ENCODE data around the gene TSHZ3.
A peak's percentile ranks its signal among the peaks of the same experiment; 100 is the strongest.

The TSHZ3 gene

GRCh38 chr19:31283701-31284100 lies 65.5 kb downstream of the TSHZ3 start:
- no peak for DNase-seq (ENCODE audit: low read depth)

- DNase-seq (ENCODE audit: low read depth) = no peak
Observed at GRCh38 chr19:31282346-31282745, 66.9 kb downstream of the TSHZ3 start.

GRCh38 chr19:31280287-31281006 lies 68.8 kb downstream of the TSHZ3 start:
- no peak for DNase-seq (ENCODE audit: low read depth)

GRCh38 chr19:31279436-31279765 lies 69.8 kb downstream of the TSHZ3 start:
- no peak for DNase-seq (ENCODE audit: low read depth)

- DNase-seq (ENCODE audit: low read depth) = no peak
Observed at GRCh38 chr19:31278555-31279435, 70.4 kb downstream of the TSHZ3 start.

GRCh38 chr19:31277516-31277915 lies 71.7 kb downstream of the TSHZ3 start:
- no peak for DNase-seq (ENCODE audit: low read depth)

- no peak for DNase-seq (ENCODE audit: low read depth)
Observed at GRCh38 chr19:31276831-31277230, 72.4 kb downstream of the TSHZ3 start.

GRCh38 chr19:31275068-31275334 lies 74.2 kb downstream of the TSHZ3 start:
- DNase-seq (ENCODE audit: low read depth) = no peak

- no peak for DNase-seq (ENCODE audit: low read depth)
Observed at GRCh38 chr19:31274251-31275067, 74.8 kb downstream of the TSHZ3 start.

- no peak for DNase-seq (ENCODE audit: low read depth)
Observed at GRCh38 chr19:31272583-31273106, 76.6 kb downstream of the TSHZ3 start.

GRCh38 chr19:31271306-31271911 lies 77.8 kb downstream of the TSHZ3 start:
- DNase-seq (ENCODE audit: low read depth) = no peak

- DNase-seq (ENCODE audit: low read depth) = peak; percentile 66
Observed at GRCh38 chr19:31270897-31271296, 78.3 kb downstream of the TSHZ3 start.

GRCh38 chr19:31269425-31270127 lies 79.7 kb downstream of the TSHZ3 start:
- DNase-seq (ENCODE audit: low read depth) = no peak

- DNase-seq (ENCODE audit: low read depth) = no peak
Observed at GRCh38 chr19:31268751-31269383, 80.4 kb downstream of the TSHZ3 start.

GRCh38 chr19:31266731-31267130 lies 82.5 kb downstream of the TSHZ3 start:
- DNase-seq (ENCODE audit: low read depth) = no peak

- no peak for DNase-seq (ENCODE audit: low read depth)
Observed at GRCh38 chr19:31266196-31266595, 83.0 kb downstream of the TSHZ3 start.

- no peak for DNase-seq (ENCODE audit: low read depth)
Observed at GRCh38 chr19:31264041-31264778, 85.0 kb downstream of the TSHZ3 start.

GRCh38 chr19:31263328-31263727 lies 85.9 kb downstream of the TSHZ3 start:
- DNase-seq (ENCODE audit: low read depth) = peak; percentile 12

- peak; percentile 72 for DNase-seq (ENCODE audit: low read depth)
Observed at GRCh38 chr19:31262725-31263191, 86.5 kb downstream of the TSHZ3 start.

- peak; percentile 43 for DNase-seq (ENCODE audit: low read depth)
Observed at GRCh38 chr19:31261603-31262212, 87.5 kb downstream of the TSHZ3 start.
